CD4-positive, alpha-beta T cell treated with Interferon alpha-2 for 1 hour (primary cell): ENCODE results near the gene CSE1L.
"Not testable (repeated sequence)": the region's sequence is repeated elsewhere in the genome, so short reads cannot be mapped to it uniquely, and the experiment has no call there.

Experiments used
- DNase-seq, 2 donors: peaks; one replicate each; pipeline ENCODE4 v3.0.0-alpha.2; 2020 to 2022

The CSE1L gene, protein sequence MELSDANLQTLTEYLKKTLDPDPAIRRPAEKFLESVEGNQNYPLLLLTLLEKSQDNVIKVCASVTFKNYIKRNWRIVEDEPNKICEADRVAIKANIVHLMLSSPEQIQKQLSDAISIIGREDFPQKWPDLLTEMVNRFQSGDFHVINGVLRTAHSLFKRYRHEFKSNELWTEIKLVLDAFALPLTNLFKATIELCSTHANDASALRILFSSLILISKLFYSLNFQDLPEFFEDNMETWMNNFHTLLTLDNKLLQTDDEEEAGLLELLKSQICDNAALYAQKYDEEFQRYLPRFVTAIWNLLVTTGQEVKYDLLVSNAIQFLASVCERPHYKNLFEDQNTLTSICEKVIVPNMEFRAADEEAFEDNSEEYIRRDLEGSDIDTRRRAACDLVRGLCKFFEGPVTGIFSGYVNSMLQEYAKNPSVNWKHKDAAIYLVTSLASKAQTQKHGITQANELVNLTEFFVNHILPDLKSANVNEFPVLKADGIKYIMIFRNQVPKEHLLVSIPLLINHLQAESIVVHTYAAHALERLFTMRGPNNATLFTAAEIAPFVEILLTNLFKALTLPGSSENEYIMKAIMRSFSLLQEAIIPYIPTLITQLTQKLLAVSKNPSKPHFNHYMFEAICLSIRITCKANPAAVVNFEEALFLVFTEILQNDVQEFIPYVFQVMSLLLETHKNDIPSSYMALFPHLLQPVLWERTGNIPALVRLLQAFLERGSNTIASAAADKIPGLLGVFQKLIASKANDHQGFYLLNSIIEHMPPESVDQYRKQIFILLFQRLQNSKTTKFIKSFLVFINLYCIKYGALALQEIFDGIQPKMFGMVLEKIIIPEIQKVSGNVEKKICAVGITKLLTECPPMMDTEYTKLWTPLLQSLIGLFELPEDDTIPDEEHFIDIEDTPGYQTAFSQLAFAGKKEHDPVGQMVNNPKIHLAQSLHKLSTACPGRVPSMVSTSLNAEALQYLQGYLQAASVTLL

GRCh38 chr20:49046087-49046900, at the start of gene CSE1L:
Gene CSE1L (plus strand): TSS chr20:49046312. CDS start chr20:49058464, 12,152 bp downstream.
- peak; percentile 91 to 96 for DNase-seq

DNA sequence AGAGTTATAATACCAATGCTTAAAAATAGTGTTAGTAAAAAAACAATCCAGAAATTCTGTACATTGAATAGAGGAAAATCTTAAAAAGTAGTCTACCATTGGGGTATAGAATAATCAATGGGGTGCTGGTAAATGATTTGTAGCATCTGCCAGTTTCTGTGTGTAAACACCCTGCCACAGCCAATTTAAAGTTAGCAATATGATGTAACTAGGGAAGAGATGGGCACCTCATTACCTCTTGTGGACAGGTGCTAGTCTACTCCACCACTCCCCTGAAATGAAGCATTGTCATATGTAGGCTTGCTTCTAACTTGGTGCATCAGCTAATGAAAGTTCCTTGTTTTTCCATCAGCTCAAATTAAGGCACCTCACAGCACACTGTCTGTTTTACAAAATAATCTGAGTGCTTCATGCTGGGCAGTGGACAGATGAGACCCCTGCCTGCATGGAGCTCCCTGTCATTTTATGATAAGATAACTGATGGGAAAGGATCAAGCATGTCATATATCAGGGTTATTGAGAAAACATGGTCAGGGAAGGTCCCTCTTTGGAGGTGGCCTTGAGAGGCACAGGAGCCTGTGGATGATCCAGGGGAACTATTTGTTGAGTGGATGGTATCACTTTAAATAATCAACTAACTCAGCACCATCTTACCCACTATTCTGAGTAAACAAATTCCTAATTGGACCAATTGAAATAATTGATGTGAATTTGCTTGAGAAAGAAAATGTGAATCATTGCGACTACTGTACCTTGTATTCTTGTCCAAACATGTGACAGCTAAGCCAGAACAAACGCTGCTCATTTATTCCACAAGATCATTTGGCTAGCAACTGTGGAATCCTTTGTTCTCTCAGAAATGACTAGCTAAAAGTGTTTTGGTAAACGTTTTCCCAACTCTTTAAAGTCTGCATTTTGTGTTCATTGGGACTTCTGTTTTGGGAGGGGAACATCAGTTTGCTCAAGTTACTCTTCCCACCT, 45.9 kb upstream of the CSE1L start:
- DNase-seq = no peak

GRCh38 chr20:49001741-49002140, 44.4 kb upstream of the CSE1L start:
- DNase-seq = no peak

DNA sequence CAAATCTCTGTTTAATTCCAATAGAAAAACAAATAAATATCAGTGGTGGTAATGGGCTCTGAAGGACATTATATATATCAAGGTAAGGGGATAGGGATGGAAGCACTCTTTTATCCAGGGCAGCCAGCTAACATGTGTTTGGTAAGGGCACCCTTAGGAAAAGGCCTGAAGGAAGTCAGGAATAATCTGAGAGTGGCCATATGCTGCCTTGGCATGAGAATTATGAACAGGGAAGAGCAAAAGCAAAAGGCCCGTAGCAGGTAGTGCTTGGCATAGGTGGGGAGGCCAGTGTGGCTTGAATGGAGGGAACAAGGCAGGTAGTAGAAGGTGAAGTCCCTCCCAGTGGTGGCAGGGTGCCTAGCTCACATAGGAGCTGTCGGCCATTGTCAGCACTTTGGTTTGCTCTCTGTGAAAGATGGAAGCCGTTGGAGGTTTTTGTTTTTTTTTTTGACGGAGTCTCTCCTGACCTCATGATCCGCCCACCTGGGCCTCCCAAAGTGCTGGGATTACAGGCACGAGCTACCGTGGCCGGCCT, 39.6 kb upstream of the CSE1L start:
- DNase-seq = no peak

GRCh38 chr20:49009899-49010631, 36.0 kb upstream of the CSE1L start:
- DNase-seq = no peak

- DNase-seq = no peak
These were observed 21.9 kb upstream of the CSE1L start for GRCh38 chr20:49024220-49024619.

- not testable (repeated sequence) for DNase-seq
These were observed 17.9 kb upstream of the CSE1L start for GRCh38 chr20:49028177-49028576.

- DNase-seq = no peak
These were observed 17.4 kb upstream of the CSE1L start for GRCh38 chr20:49028684-49029083.

- no peak for DNase-seq
These were observed 16.9 kb upstream of the CSE1L start for GRCh38 chr20:49029203-49029602.

DNA sequence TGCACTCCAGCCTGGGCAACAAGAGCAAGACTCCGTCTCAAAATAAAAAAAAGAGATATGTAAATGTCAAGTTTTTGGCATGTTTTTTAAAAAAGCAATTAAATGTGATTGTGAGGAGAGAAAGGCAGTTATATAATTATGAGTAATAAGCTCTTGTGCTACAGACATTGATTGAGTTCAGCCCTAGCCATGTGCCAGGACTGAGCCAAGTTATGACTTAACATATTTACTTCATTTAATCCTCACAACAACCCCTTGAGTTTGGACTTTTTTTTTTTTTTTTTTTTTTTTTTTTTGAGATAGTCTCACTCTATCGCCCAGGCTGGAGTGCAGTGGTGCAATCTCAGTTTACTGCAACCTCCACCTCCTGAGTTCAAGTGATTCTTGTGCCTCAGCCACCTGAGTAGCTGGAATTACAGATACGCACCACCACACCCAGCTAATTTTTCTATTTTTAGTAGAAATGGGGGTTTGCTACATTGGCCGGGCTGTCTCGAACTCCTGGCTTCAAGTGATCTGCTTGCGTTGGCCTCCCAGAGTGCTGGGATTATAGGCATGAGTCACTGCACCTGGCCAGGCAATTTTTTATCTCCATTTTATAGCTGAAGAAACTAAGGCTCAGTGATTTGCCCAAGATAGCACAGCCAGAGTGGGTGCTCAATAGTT, 15.0 kb upstream of the CSE1L start:
- no peak for DNase-seq

DNA sequence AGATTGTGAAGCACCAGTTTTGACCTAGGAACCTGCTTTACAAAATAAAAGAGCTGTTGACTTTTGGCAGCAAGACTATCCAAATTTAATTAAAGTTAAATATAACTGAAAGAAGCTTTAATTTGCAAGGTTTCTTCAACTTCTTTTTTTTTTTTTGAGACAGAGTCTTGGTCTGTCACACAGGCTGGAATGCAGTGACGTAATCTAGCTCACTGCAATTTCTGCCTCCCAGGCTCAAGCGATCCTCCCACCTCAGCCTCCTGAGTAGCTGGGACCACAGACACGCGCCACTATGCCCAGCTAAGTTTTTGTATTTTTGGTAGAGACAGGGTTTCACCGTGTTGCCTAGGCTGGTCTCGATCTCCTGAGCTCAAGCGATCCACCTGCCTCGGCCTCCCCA, 13.7 kb upstream of the CSE1L start:
- DNase-seq = no peak

DNA sequence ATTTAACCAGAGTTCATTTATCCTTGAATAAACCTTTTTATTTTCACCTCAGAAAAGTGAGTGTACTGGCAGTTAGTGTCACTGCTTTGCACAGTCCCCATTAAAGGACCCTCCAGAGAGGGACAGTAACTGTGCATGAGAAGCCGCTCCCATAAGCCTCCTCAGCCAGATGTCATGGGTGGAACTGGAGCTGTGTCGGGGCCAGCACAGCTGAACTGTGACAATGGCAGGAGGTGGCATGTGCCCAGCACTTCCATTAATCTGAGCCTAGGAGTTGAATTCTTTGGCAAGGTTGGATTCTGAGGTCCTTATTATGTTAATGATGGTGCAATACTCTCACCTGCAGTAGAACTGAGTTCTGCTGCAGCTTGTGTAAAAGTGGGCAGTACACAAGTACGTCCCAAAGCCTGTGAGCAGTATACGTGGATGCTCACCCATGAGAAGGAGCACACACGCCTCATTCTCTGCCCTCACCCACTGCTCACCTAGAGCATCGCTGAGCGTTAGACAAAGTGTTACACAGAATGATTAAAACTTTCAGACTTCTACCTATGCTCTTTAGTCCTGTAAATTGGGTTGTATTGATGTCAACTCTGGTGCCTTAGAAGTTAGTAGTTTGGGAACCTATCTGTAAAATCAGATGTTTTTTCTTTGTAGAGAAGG, 11.9 kb upstream of the CSE1L start:
- DNase-seq = no peak

DNA sequence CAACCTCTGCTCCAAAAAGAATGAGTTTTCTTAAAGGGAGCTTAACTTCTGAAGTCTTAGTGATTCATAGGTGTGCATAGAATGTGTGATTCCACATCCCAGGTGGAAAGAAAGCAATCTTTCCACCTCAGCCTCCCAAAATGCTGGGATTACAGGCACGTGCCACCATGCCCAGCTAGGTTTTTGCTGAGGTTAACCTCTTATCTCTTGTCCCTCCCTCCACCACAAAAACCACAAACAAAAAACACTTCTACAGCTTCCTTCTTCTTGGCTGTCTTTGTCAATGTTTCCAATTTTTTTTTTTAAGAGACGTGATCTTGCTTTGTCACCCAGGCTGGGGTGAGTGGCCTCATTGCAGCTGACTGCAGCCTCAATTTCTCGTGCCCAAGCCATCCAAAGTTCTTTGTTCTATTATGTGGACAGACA, 8.1 kb upstream of the CSE1L start:
- peak in 1 of 2 donors; percentile 40 for DNase-seq

GRCh38 chr20:49039854-49040253, 6.3 kb upstream of the CSE1L start:
- DNase-seq = no peak

- DNase-seq = no peak
These were observed 3.1 kb upstream of the CSE1L start for GRCh38 chr20:49043000-49043399.

DNA sequence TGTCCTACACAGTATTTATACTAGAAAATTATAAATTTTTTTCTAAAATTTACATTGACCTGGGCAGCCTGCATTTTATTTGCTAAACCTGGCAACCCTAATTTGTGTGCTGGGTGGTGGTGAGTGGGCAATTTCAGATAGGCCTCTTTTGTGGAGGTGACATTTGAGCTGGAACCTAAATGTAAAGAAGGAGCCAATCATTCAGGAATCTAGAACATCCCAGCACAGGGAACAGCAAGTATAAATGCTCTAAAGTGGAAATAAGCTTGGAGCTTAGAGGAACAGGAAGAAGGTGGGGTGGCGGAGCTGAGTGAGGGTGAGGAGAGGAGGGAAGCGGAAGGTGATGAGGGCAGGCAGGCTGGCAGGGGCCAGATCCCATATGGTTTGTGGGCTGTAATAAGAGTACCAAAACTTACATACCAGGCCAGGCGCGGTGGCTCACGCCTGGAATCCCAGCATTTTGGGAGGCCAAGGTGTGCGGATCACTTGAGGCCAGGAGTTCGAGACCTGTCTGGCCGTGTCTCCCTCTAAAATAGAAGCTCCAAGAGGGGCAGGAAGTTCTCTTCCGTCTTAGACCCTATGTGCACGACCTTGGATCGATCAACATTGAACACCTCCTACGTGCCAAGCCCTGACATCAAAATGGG, 549 bp upstream of the CSE1L start:
- peak in 1 of 2 donors; percentile 10 for DNase-seq

DNA sequence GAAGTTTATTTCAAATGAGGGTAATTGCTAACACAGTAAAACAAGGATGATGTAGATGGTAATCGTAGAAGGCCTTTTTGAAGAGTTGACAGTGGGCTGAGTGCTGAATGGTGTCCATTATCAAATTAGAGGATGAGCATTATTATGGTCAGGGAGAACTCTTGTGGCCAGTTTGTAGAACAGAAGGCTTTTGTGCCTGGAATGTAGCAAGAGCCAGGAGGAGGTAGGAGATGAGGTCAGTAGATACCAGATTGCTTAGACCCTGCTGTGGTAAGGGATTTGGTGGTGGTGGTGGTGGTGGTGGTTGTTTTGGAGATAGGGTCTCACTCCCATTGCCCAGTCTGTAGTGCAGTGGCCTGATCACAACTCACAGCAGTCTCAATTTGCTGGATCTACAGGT, 6.2 kb downstream of the CSE1L start:
- no peak for DNase-seq

GRCh38 chr20:49054056-49054643, 8.0 kb downstream of the CSE1L start:
- no peak for DNase-seq
